Fibroblast of villous mesenchyme (primary cell): ENCODE measurements around the gene PAX5. TPM values are rescaled to one million over a fixed set of nuclear protein-coding genes. Genes with fewer than 3 reads are reported as not detected.

Experiments used
- DNase-seq: peaks from one replicate; pipeline ENCODE4 v3.0.0-alpha.2; 2010; ENCODE audit warnings: low read depth
- H3K4me3 ChIP-seq: 2 replicates; pipeline ENCODE4 v1.5.1; 2011; ENCODE audit warnings: low read depth, mild to moderate bottlenecking, low read length
- CTCF ChIP-seq: IDR thresholded peaks from 2 replicates; pipeline ENCODE4 v1.5.1; 2012; ENCODE audit warnings: low read depth, mild to moderate bottlenecking, low read length; ENCODE audit not compliant: insufficient read depth
- total RNA-seq: library from RNA; depleted of rRNA; stranded (reverse); fragments of >200 nt; gene quantifications from 2 replicates; pipeline ENCODE4 v1.2.3, GENCODE V29; 2012

PAX5 gene
- total RNA-seq, 1 donor, result not detected

GRCh38 chr9:36899406-36899805, 134.7 kb downstream of the PAX5 start:
- H3K4me3 ChIP-seq, result no peak overlapping the region
- no peak for DNase-seq
- no peak for TF ChIP-seq CTCF

GRCh38 chr9:36898431-36899020, 135.5 kb downstream of the PAX5 start:
- TF ChIP-seq CTCF, result no peak
- DNase-seq, result no peak
- no peak overlapping the region for H3K4me3 ChIP-seq

- no peak for DNase-seq
- no peak for TF ChIP-seq CTCF
- H3K4me3 ChIP-seq, result no peak overlapping the region
Observed at GRCh38 chr9:36897478-36897877, 136.6 kb downstream of the PAX5 start.

GRCh38 chr9:36897019-36897418, 137.0 kb downstream of the PAX5 start:
- TF ChIP-seq CTCF, result no peak
- no peak for DNase-seq
- no peak overlapping the region for H3K4me3 ChIP-seq

- TF ChIP-seq CTCF, result no peak
- DNase-seq, result no peak
- no peak overlapping the region for H3K4me3 ChIP-seq
Observed at GRCh38 chr9:36896296-36896695, 137.8 kb downstream of the PAX5 start.

GRCh38 chr9:36895744-36896260, 138.3 kb downstream of the PAX5 start:
- no peak overlapping the region for H3K4me3 ChIP-seq
- DNase-seq, result no peak
- TF ChIP-seq CTCF, result no peak
